Neural cell (in vitro differentiated cells): ENCODE results near the gene RGS16. TPM values are rescaled to one million over a fixed set of nuclear protein-coding genes. Genes with fewer than 3 reads are reported as not detected.

Experiments
- H2AFZ ChIP-seq: fragments of 200-600, 300-800 bp; sonication (generic), shearing (Covaris generic); 2 replicates; pipeline ENCODE4 v1.6.0; 2014; ENCODE audit warnings: low read depth, mild to moderate bottlenecking, antibody characterized with exemption, low read length, moderate library complexity
- H3F3A ChIP-seq: fragments of 200-600 bp; shearing (Covaris generic); 2 replicates; pipeline ENCODE4 v1.6.1; 2016; ENCODE audit warnings: mild to moderate bottlenecking, moderate library complexity, mixed read lengths, antibody characterized with exemption, low read length; ENCODE audit not compliant: insufficient read depth, poor library complexity, severe bottlenecking
- H3K27ac ChIP-seq: fragments of 200-600, 300-800 bp; sonication (generic), shearing (Covaris generic); 2 replicates; pipeline ENCODE4 v1.5.1; 2014; ENCODE audit warnings: mild to moderate bottlenecking, low read length, moderate library complexity
- H3K27me3 ChIP-seq: fragments of 300-800, 200-600 bp; sonication (generic), shearing (Covaris generic); 2 replicates; pipeline ENCODE4 v1.6.0; 2014; ENCODE audit warnings: mild to moderate bottlenecking, low read depth, low read length, moderate library complexity; ENCODE audit not compliant: insufficient read depth
- H3K36me3 ChIP-seq: fragments of 300-800, 200-600 bp; sonication (generic), shearing (Covaris generic); 2 replicates; pipeline ENCODE4 v1.5.1; 2014; ENCODE audit warnings: mild to moderate bottlenecking, antibody characterized with exemption, low read length, moderate library complexity; ENCODE audit not compliant: insufficient read depth
- H3K4me2 ChIP-seq: fragments of 300-800, 200-600 bp; sonication (generic), shearing (Covaris generic); 2 replicates; pipeline ENCODE4 v1.6.0; 2014; ENCODE audit warnings: mild to moderate bottlenecking, low read length
- H3K4me3 ChIP-seq: fragments of 300-800, 200-600 bp; sonication (generic), shearing (Covaris generic); 2 replicates; pipeline ENCODE4 v1.5.1; 2014; ENCODE audit warnings: mild to moderate bottlenecking, low read length, moderate library complexity
- H3K79me2 ChIP-seq: fragments of 200-600 bp; shearing (Covaris generic); replicated peaks from 2 replicates; pipeline ENCODE4 v1.6.0; 2014; ENCODE audit warnings: mild to moderate bottlenecking, low read length, moderate library complexity; ENCODE audit not compliant: insufficient read depth
- H3K9ac ChIP-seq: fragments of 300-800, 200-600 bp; sonication (generic), shearing (Covaris generic); 2 replicates; pipeline ENCODE4 v1.6.1; 2016; ENCODE audit warnings: mild to moderate bottlenecking, low read length, mixed read lengths
- H3K9me2 ChIP-seq: fragments of 200-600 bp; shearing (Covaris generic); 2 replicates; pipeline ENCODE4 v1.6.1; 2016; ENCODE audit warnings: mild to moderate bottlenecking, low read length, mixed read lengths; ENCODE audit not compliant: insufficient read depth
- H3K9me3 ChIP-seq: fragments of 200-600, 300-800 bp; sonication (generic), shearing (Covaris generic); 2 replicates; pipeline ENCODE4 v1.6.1; 2016; ENCODE audit warnings: mild to moderate bottlenecking, mixed run types, low read length, moderate library complexity, mixed read lengths
- H4K20me1 ChIP-seq: fragments of 200-600 bp; shearing (Covaris generic); 2 replicates; pipeline ENCODE4 v1.6.1; 2016; ENCODE audit warnings: mild to moderate bottlenecking, mixed run types; ENCODE audit not compliant: insufficient read depth
- CTCF ChIP-seq: fragments of 450-650 bp; IDR thresholded peaks from 2 replicates; pipeline ENCODE4 v1.5.1; 2014; ENCODE audit warnings: antibody characterized with exemption, mild to moderate bottlenecking, moderate library complexity; ENCODE audit not compliant: poor library complexity, severe bottlenecking
- EP300 ChIP-seq: fragments of 450-650 bp; conservative IDR thresholded peaks from 2 replicates; pipeline ENCODE4 v1.6.1; 2014; ENCODE audit warnings: antibody characterized with exemption, mild to moderate bottlenecking, moderate library complexity; ENCODE audit not compliant: poor library complexity, severe bottlenecking
- EZH2 ChIP-seq: fragments of 200-600, 300-800 bp; shearing (Covaris generic), sonication (generic); IDR thresholded peaks from 2 replicates; pipeline ENCODE4 v1.6.1; 2014; ENCODE audit warnings: antibody characterized with exemption, low read length, borderline replicate concordance, mild to moderate bottlenecking; ENCODE audit not compliant: insufficient read depth, poor library complexity, severe bottlenecking
- MXI1 ChIP-seq: fragments of 450-650 bp; conservative IDR thresholded peaks from 2 replicates; pipeline ENCODE4 v1.6.1; 2014; ENCODE audit warnings: antibody characterized with exemption, mild to moderate bottlenecking; ENCODE audit not compliant: poor library complexity, severe bottlenecking
- POLR2AphosphoS5 ChIP-seq: IDR thresholded peaks from 2 replicates; pipeline ENCODE4 v1.6.1; 2012
- RAD21 ChIP-seq: fragments of 450-650 bp; conservative IDR thresholded peaks from 2 replicates; pipeline ENCODE4 v1.6.1; 2014; ENCODE audit warnings: antibody characterized with exemption, mild to moderate bottlenecking, moderate library complexity
- REST ChIP-seq: IDR thresholded peaks from 2 replicates; pipeline ENCODE4 v1.6.1; 2012; ENCODE audit warnings: borderline replicate concordance
- SMC3 ChIP-seq: fragments of 450-650 bp; conservative IDR thresholded peaks from 2 replicates; pipeline ENCODE4 v1.6.1; 2014; ENCODE audit warnings: antibody characterized with exemption, mild to moderate bottlenecking, moderate library complexity; ENCODE audit not compliant: poor library complexity
- TAF1 ChIP-seq: IDR thresholded peaks from 2 replicates; pipeline ENCODE4 v1.6.1; 2012; ENCODE audit warnings: low read depth
- polyA plus RNA-seq: library from polyadenylated mRNA; depleted of rRNA; stranded (reverse); fragments of >200 nt; gene quantifications from 2 replicates; pipeline ENCODE4 v1.2.3, GENCODE V29; 2014

The RGS16 gene
- polyA plus RNA-seq, 1 donor from 2014 or later: 1.1 TPM

GRCh38 chr1:182622901-182623528, 18.8 kb upstream of the RGS16 start:
- Histone ChIP-seq H3K9me3 (no peaks in the 10 kb centered on the region), H3K9ac (no peak overlapping the region), H4K20me1 (no peaks in the 10 kb centered on the region), H3K27me3 (no peaks in the 10 kb centered on the region), H3K4me2 (no peak overlapping the region), H2AFZ (no peak overlapping the region), H3K4me3 (no peak overlapping the region), H3K9me2 (no peaks in the 10 kb centered on the region), H3K36me3 (no peaks in the 10 kb centered on the region), H3F3A (no peaks in the 10 kb centered on the region), H3K79me2 (no peaks in the 10 kb centered on the region), H3K27ac (no peak overlapping the region)
- TF ChIP-seq REST (no peak), POLR2AphosphoS5 (no peak), RAD21 (no peak), TAF1 (no peak), EZH2 (no peak), CTCF (no peak), SMC3 (no peak), MXI1 (no peak), EP300 (no peak)

GRCh38 chr1:182621906-182622305, 17.7 kb upstream of the RGS16 start:
- no peak overlapping the region for H3K9ac ChIP-seq
- no peaks in the 10 kb centered on the region for H3K36me3 ChIP-seq
- no peaks in the 10 kb centered on the region for H4K20me1 ChIP-seq

More at GRCh38 chr1:182621906-182622305, 17.7 kb upstream of the RGS16 start:
- Histone ChIP-seq H3K79me2 (no peaks in the 10 kb centered on the region), H3K9me2 (no peaks in the 10 kb centered on the region), H3F3A (peaks cover 6% of the 10 kb centered on the region), H3K4me3 (no peak overlapping the region), H2AFZ (no peak overlapping the region), H3K9me3 (no peaks in the 10 kb centered on the region), H3K27me3 (no peaks in the 10 kb centered on the region), H3K4me2 (no peak overlapping the region), H3K27ac (no peak overlapping the region)
- TF ChIP-seq TAF1 (no peak), REST (no peak), EZH2 (no peak), EP300 (no peak), MXI1 (no peak), RAD21 (no peak), SMC3 (no peak), POLR2AphosphoS5 (no peak), CTCF (no peak)
